ENCODE data around the gene JUNB. TPM values are rescaled to one million over a fixed set of nuclear protein-coding genes. Genes with fewer than 3 reads are reported as not detected.

JUNB gene
- 151 TPM for total RNA-seq

DNA sequence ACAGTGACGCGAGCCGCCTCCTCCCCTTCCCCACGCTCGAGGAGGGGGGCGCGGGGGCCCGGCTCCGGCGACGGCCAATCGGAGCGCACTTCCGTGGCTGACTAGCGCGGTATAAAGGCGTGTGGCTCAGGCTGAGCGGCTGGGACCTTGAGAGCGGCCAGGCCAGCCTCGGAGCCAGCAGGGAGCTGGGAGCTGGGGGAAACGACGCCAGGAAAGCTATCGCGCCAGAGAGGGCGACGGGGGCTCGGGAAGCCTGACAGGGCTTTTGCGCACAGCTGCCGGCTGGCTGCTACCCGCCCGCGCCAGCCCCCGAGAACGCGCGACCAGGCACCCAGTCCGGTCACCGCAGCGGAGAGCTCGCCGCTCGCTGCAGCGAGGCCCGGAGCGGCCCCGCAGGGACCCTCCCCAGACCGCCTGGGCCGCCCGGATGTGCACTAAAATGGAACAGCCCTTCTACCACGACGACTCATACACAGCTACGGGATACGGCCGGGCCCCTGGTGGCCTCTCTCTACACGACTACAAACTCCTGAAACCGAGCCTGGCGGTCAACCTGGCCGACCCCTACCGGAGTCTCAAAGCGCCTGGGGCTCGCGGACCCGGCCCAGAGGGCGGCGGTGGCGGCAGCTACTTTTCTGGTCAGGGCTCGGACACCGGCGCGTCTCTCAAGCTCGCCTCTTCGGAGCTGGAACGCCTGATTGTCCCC lies at the start of gene JUNB:
JUNB (plus strand) TSS at position 142 of the 706 bp plus-strand sequence; CDS start at position 428, 286 bp downstream.
- DNase-seq: peak; percentile 94

DNA sequence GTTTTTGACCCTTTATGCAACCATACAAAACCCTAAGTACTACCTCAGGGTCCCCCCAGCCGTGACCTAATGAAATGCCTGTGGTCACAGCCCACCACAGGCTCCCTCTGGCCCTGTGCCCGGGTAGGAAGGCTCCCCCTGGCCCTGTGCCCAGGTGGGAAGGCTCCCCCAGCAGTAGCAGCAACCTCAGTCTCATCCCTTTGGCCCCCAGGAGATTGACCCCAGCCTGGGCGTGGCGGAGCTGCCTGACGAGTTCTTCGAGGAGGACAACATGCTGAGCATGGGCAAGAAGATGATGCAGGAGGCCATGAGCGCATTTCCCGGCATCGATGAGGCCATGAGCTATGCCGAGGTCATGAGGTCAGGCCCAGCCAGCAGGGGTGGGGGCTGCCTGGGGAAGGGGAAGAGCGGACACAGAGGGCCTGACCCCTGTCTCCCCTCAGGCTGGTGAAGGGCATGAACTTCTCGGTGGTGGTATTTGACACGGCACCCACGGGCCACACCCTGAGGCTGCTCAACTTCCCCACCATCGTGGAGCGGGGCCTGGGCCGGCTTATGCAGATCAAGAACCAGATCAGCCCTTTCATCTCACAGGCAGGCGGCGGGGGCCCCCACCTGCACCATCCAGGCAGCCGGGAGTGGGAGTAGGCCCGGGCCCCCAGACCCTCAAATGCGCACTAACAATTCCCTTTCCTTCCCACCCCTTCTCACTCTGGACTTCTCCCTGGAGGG lies 46.0 kb upstream of the JUNB start:
- no peak for DNase-seq

- no peak for DNase-seq
Observed at GRCh38 chr19:12748489-12748888, 42.8 kb upstream of the JUNB start.

- DNase-seq: no peak
Observed at GRCh38 chr19:12749938-12750521, 41.3 kb upstream of the JUNB start.

DNA sequence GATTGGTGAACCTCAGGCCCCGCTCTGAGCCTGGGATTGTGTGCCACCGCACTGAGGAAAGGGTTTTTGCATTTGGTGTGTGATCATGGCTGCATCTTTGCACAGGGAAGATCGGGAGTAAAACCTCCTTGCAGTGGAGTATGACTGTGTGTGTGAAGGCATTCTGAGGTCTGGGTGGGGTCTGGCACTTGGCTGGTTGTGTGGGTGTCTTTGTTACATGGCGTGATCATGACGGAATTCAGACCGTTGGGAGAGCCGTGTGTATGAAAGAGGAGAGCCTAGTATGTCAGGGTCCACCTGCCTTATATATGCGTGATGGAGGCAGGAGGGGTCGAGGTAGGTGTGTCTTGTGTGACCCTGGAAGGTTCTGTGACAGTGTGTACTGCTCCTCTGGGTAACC lies 40.4 kb upstream of the JUNB start:
- no peak for DNase-seq

DNA sequence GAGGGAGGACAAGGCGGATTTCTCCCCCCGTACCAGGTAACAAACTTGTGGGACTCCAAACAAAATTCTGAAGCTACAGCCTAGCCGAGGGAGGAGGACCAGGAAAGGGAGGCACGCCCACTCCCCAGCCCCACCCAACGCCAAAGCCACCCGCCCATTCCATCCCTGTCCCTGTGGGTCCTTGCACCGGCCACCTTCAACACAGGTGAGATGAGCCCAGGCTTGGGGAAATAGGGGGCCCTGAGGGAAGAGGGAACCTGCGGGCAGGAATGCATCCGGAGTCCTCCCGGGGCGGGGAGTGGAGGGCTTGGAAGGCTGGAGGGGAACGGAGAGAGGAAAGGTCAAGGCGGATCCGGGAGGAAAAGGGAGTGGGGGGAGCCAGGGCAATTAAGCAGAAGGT lies 39.7 kb upstream of the JUNB start, which contains the start of gene BEST2:
BEST2 (plus strand) TSS at position 157 of the 400 bp plus-strand sequence. CDS start 802 bp downstream, outside the sequence.
- DNase-seq: no peak

DNA sequence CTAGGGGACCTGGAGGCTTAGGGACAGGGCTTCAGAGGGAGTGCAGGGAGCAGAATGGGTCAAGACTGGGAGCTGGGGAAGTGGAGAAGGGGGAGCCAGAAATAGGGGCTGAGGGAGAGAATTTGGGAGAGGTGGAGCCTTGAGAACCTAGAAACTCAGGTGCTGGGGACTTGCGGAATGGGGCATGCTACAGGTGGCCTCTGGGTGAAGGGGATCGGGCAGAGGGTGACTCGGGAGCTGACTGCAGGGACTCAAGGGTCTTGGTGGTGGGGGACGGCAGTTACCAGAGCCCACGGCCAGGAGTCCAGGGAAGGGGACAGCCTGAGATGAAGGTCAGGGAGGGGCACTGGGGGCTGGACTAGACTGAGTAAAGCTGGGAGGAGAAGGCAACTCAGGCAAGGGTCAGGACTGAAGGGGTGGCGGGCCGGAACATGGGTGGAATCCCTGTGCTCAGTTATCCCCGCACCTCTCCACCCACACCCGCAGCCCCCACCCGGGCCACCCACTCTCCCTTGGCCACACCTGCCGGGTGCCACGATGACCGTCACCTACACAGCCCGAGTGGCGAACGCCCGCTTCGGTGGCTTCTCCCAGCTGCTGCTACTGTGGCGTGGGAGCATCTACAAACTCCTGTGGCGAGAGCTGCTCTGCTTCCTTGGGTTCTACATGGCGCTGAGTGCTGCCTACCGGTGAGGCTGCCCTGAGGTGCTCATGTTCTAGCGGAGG lies 39.1 kb upstream of the JUNB start:
- DNase-seq: no peak

DNA sequence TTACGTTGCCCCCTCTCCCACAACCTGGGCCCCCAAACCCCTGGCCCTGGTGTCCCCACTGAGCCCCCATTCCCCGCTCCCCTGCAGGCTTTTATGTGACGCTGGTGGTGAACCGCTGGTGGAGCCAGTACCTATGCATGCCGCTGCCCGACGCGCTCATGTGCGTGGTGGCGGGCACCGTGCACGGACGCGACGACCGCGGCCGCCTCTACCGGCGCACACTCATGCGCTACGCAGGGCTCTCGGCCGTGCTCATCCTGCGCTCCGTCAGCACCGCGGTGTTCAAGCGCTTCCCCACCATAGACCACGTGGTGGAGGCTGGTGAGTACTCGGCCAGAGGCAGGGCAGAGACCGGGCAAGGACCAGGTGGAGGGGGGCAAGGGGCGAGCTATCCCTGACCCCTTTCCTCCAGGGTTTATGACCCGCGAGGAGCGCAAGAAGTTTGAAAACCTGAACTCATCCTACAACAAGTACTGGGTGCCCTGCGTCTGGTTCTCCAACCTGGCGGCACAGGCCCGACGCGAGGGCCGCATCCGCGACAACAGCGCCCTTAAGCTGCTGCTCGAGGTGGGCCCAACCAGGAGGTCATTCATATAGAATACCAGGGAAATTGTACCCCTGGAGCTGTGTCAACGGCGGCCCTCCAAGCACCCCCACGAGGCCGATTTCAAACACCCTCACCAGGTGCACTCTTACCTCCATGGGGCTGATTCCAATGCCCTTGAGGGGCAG lies 36.7 kb upstream of the JUNB start:
- DNase-seq: no peak

DNA sequence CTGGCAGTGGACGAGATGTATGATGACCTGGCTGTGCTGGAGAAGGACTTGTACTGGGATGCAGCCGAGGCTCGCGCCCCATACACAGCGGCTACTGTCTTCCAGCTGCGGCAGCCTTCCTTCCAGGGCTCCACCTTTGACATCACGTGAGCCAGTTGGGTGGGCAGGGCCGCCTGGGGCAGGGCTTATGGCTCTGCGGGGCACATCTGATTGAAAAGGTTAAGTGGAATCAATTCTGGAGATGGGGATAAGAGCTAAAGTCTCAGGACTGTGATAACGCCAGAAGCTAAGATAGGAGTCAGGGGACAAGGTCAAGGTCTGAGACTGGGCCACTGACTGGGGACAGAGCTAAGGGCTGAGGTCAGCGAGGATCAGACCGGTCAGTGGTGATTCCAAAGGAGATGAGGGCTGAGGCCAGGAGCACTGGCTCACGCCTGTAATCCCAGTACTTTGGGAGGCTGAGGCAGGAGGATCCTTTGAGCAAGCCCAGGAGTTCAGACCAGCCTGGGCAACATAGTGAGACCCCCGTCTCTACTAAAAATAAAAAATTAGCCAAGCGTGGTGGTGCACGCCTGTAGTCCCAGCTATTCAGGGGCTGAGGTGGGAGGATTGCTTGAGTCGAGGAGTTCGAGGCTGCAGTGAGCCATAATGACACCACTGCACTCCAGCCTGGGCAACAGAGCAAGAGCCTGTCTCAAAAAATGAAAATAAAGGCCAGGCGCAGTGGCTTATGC lies 35.0 kb upstream of the JUNB start:
- no peak for DNase-seq

DNA sequence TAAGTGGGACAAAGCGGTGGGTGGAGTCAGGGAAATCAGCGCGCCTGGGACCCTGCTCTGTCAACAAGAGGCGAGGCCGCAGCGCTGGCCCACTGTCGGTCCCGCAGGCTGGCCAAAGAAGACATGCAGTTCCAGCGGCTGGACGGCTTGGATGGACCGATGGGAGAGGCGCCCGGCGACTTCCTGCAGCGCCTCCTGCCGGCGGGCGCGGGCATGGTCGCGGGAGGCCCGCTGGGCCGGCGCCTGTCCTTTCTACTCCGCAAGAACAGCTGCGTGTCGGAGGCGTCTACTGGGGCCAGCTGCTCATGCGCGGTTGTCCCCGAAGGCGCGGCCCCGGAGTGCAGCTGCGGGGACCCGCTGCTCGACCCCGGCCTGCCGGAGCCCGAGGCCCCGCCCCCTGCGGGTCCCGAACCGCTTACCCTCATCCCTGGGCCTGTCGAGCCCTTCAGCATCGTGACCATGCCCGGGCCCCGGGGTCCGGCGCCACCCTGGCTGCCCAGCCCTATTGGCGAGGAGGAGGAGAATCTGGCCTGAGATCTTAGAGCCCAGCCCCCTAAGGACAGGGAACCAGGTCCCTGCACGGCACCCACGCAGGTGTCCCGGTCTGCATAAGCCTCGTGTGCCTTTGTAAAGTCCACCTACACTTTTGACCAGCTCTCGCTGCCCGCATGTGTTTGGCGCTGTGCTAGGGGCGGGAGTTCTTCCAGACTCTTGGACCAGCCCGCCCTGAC lies 33.6 kb upstream of the JUNB start:
- peak; percentile 31 for DNase-seq

GRCh38 chr19:12759686-12760085 lies 31.6 kb upstream of the JUNB start:
- no peak for DNase-seq

DNA sequence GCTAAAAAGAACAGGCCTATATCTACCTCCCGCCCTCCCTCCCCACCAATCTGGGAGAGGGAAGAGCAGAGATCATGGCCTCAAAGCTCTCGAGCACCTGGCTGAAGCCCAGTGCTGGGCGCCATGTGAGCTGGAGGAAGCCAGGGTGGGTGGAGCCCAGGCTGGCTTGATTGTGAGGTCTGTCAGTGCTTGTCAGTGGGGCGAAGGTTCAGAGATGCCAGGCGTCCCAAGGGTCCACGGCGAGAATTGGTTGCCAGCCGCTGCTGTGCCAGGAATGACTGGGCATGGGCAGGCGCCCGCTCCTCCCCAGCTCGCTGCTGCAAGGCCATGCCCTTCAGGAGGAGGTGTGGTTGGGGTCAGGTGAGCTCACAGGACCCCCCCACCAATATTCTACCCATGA lies 28.2 kb upstream of the JUNB start:
- DNase-seq: no peak

- DNase-seq: no peak
Observed at GRCh38 chr19:12764698-12765097, 26.6 kb upstream of the JUNB start.

DNA sequence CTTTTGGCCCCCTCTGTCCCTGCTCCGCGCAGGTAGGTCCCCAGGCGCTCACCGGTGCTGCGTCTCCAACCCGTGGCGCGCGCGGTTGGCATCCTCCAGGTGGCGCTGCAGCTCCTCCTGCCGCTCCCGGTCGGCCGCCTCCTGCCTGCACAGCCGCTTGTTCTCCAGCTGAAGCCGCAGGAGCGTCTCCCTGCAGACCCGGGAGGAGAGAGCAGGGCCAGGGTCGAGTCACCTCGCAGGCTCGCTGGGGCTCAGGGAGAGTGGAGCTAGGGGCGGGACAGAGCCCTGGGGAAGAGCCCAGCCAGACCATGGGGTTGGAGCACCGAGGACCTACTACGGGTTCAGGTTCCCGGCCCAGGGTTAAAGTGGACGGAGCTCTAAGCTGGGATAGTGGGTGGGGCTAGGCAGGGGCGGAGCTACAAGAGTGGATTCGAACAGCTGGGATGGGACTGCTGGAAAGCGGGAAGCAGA lies 25.2 kb upstream of the JUNB start:
- peak; percentile 70 for DNase-seq

- no peak for DNase-seq
Observed at GRCh38 chr19:12767150-12767549, 24.1 kb upstream of the JUNB start.

DNA sequence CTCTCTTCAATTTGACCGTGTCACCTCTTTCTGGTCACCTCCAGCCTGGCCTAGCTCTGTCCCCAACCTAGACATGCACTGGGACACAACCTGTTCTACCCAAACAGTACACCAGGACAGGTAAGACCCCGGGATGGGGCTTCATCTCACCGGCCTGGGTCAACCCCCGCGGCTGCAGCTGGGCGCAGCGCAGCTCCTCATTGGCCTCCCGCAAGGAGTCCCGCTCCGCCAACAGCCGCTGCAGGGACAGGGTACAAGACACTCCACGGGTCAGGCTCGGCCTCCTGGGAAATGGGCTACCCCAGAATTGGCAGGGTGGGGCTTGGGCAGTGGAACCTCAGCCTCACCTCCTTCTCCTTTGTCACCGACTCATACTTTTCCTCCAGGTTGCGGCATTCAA lies 23.6 kb upstream of the JUNB start:
- DNase-seq: no peak

- DNase-seq: no peak
Observed at GRCh38 chr19:12769689-12770088, 21.6 kb upstream of the JUNB start.

DNA sequence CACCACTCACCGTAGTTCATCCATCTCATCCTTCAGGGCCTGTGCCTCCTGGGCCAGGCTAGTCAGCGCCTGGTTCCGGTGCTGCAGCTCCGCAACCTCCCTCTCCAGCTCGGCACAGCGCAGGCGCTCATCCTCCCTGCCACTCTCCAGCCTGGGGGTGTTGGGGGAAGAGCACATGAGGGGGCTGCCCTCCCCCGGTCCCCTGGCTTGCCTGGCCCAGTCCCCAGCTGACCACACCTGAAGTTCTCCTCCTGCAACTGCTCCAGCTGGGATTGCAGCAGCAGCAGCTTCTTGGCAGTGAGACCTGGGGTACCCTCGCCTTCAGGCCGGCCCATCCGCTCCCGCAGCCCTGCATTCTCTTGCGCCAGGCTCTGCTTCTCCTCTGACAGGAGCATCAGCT lies 20.4 kb upstream of the JUNB start:
- DNase-seq: no peak

- DNase-seq: no peak
Observed at GRCh38 chr19:12772323-12772722, 19.0 kb upstream of the JUNB start.

- no peak for DNase-seq
Observed at GRCh38 chr19:12773571-12773970, 17.7 kb upstream of the JUNB start.
